ENCODE results near the gene EPHA6. TPM values are rescaled to one million over a fixed set of nuclear protein-coding genes. Genes with fewer than 3 reads are reported as not detected.

Gene EPHA6
- total RNA-seq, 2 donors from 2014 or later = 0.58 to 1.1 TPM

- no peak for ATAC-seq
- DNase-seq = no peak
- intact Hi-C loops (cut with DNase I) = no loop called here
These were observed 296.9 kb downstream of the EPHA6 start for GRCh38 chr3:97111244-97111643.

GRCh38 chr3:97121386-97121785 lies 307.0 kb downstream of the EPHA6 start:
- no peak for ATAC-seq
- intact Hi-C loops (cut with DNase I) = no loop called here
- DNase-seq = no peak

DNA sequence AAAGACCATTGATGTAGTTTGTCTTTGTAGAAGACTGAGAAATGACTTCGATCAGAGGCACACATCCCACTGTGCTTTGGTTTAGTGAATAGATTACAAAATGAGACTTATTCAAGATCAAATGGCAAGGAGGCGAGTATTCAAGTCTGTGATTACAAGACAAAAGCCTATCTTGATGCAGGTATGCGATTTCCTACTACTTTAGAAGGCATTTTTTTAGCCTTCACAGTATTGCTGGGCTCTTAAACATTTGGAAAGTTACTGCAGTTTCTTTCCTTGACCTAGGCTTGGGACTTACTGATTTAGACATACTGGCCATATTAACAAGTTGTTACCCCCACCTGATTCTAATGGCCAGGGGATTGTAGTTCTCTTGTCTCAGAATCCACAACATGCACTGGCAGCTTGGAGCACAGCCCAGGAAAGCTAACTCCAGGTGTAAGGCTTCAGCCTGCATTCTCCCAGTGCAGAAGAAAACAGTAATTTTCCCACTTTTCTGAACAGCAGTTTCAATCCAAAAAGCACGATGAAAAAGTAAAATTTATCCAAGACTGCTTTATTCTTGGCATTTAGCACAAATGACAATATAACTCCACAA lies 311.6 kb downstream of the EPHA6 start:
- intact Hi-C loops (cut with DNase I) = no loop called here
- ATAC-seq (no peak), DNase-seq (no peak)

- DNase-seq (no peak), ATAC-seq (no peak)
- intact Hi-C loops (cut with DNase I) = no loop called here
These were observed 317.1 kb downstream of the EPHA6 start for GRCh38 chr3:97131476-97131875.

GRCh38 chr3:97138914-97139541 lies 324.6 kb downstream of the EPHA6 start:
- intact Hi-C loops (cut with DNase I) = no loop called here
- ATAC-seq (no peak), DNase-seq (no peak)

- no peak for DNase-seq
- intact Hi-C loops (cut with DNase I) = no loop called here
- no peak for ATAC-seq
These were observed 334.5 kb downstream of the EPHA6 start for GRCh38 chr3:97148931-97149330.

- ATAC-seq (no peak), DNase-seq (no peak)
- intact Hi-C loops (cut with DNase I) = no loop called here
These were observed 346.8 kb downstream of the EPHA6 start for GRCh38 chr3:97161169-97161568.

GRCh38 chr3:97177242-97177641 lies 362.8 kb downstream of the EPHA6 start:
- ATAC-seq = no peak
- no peak for DNase-seq
- intact Hi-C loops (cut with DNase I) = no loop called here

- intact Hi-C loops (cut with DNase I) = no loop called here
- DNase-seq = no peak
- ATAC-seq = no peak
These were observed 367.3 kb downstream of the EPHA6 start for GRCh38 chr3:97181704-97182103.

DNA sequence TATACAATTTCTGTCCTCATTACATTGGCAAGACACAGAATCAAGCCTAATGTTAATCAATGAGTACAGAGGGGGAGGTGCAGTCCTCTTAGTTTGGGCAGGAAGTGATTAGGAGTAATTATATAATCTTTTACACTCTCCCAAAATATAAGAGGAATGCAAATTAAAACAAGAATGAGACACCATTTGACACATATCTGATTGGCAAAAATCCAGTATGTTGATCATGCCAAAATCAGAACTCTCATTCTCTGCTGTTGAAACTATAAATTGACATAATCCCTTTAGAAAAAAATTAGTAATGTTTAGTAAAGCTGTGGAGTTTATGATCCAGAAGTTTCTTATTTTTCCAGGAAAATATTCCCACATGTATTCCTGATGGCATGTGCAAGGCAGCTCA lies 373.4 kb downstream of the EPHA6 start:
- ATAC-seq (no peak), DNase-seq (no peak)
- intact Hi-C loops (cut with DNase I) = no loop called here

DNA sequence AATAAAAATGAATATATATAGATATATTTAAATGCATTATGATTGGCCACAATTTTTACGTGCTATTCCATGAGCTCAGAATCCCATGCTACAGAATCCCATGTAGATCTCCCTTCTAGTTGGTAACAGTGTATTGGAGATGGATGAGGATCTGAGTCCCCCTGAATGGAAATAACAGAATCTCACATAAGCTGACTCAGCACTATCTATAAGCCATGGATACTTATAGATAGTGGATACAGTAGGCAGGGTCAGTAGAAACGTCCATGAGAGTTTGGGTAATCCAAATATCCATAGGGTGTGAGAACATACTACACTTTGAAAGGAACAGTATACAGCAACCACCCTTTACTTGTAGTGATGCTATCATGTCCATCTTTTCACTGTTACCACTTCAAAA lies 375.4 kb downstream of the EPHA6 start:
- intact Hi-C loops (cut with DNase I) = no loop called here
- ATAC-seq (no peak), DNase-seq (no peak)

DNA sequence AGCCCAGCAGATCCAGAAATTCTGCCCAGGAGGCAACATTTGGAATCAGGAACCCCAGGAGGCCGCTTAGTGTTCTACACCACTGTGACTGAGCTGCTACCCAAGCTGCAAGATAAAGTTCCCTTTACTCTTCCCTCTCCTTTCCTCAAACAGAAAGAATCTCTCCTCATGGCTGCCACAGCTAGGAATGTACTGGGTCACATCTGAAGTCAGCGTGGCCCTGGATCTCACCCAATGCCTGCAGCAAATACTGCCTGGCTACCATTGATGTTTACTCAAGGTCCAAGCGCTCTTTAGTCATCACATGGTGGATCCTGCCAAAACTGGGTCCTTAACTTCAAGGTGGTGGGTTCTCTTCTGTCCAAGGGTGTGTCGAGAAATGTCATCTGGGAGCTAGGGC lies 382.7 kb downstream of the EPHA6 start:
- ATAC-seq (no peak), DNase-seq (no peak)
- intact Hi-C loops (cut with DNase I) = no loop called here

DNA sequence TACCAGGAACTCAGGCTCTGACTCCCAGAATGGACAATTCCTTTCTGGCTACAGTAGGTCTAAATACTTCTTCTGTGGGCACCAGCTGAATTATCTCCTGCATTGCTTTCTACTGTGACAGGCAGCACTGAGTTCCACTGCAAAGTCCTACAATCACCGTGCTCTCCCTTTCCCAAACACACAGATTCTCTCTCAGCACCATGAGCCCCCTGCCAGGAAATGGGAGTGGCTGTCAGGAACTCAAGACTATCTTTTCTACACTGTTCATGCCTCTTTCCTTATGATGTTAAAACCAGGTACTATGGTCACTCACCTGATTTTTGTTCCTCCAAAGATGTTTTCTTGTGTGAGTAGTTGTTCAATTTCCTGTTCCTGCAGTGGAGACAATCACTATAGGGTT lies 383.4 kb downstream of the EPHA6 start:
- ATAC-seq (no peak), DNase-seq (no peak)
- intact Hi-C loops (cut with DNase I) = no loop called here

DNA sequence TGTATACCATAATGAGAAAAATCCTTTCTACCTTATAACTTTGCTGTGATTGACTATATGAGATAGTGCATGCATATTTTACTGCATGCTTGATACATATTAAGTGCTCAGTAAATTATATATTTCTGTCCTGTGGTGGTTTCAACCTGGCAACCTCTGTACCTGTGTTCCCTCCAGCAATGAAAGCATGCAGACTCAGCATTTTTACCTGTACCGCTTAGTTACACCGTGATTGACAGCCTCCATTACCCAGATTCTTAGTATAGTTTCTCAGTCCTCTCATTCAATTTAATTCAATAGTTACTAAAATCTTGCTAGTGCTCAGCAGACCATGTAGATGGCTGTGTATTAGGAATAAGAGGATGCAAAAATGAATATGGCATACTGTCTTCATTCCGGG lies 386.0 kb downstream of the EPHA6 start:
- intact Hi-C loops (cut with DNase I) = no loop called here
- ATAC-seq (no peak), DNase-seq (no peak)

DNA sequence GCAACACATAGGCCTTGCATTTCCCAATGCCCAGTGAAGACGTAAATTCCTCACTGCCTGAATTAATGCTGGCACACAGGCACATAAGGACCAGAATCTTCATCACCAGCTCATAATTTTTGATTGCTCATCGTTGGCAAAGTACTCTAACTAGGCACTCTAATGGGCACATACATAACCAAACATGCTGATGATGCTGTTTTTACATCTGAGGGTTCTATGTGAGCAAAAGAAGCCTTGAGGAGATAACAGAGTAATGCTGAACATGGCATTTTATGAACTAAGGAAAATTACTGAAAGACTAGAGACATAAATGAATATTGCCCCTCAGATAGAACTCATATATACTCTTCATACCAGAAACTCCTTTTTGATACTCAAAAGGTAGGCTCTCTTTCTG lies 387.4 kb downstream of the EPHA6 start:
- ATAC-seq (no peak), DNase-seq (no peak)
- intact Hi-C loops (cut with DNase I) = no loop called here

DNA sequence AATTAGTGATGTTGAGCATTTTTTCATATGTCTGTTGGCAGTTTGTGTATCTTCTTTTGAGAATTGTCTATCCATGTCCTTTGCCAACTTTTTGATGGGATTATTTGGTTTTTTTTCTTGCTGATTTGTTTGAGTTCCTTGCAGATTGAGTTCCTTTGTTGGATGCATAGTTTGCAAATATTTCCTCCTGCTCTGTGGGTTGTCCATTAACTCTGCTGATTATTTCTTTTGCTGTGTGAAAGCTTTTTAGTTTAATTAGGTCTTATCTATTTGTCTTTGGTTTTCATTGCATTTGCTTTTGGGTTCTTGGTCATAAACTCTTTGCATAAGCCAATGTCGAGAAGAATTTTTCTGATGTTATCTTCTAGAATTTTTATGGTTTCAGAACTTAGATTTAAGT lies 414.6 kb downstream of the EPHA6 start:
- DNase-seq = no peak
- ATAC-seq = no peak
- intact Hi-C loops (cut with DNase I) = no loop called here

DNA sequence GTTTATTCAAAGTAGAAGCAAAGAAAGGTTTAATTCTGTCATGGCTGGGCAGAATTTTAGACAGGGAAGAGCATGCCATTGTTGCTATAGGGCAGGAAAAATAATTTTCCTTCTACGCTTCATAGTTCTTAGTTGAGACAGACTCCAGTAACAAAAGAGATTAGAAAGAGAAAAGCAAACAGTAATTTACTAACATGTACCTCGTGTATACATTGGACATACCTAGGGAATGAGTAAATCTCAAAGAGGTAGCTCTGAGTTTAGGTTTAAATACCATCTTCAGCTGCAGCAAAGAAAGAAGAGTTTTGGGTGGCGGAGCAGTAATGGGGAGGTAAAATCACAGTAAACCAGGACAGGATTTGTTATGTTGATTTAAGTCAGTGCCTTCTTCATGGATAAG lies 416.1 kb downstream of the EPHA6 start:
- ATAC-seq (no peak), DNase-seq (no peak)
- intact Hi-C loops (cut with DNase I) = no loop called here

- intact Hi-C loops (cut with DNase I) = no loop called here
- ATAC-seq (no peak), DNase-seq (no peak)
These were observed 418.1 kb downstream of the EPHA6 start for GRCh38 chr3:97232393-97233034.

DNA sequence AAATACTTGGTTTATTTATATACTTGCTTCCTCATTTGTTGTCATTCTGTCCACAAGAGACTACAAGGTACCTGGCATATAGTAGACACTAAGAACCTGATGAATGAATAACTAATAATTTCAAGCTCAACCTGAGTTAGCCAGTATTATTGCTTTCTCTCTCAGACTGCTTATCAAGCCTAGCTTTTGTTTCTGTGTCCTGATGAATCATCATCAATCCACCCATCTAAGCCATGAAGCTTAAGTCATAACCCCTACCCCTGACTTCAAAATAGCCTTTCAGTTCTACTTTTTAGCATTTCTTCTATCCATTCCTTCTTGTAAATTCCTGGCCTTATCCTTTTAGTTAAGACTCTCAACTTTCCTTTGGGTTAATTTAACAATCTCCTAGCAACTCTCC lies 420.8 kb downstream of the EPHA6 start:
- ATAC-seq (no peak), DNase-seq (no peak)
- intact Hi-C loops (cut with DNase I) = no loop called here

DNA sequence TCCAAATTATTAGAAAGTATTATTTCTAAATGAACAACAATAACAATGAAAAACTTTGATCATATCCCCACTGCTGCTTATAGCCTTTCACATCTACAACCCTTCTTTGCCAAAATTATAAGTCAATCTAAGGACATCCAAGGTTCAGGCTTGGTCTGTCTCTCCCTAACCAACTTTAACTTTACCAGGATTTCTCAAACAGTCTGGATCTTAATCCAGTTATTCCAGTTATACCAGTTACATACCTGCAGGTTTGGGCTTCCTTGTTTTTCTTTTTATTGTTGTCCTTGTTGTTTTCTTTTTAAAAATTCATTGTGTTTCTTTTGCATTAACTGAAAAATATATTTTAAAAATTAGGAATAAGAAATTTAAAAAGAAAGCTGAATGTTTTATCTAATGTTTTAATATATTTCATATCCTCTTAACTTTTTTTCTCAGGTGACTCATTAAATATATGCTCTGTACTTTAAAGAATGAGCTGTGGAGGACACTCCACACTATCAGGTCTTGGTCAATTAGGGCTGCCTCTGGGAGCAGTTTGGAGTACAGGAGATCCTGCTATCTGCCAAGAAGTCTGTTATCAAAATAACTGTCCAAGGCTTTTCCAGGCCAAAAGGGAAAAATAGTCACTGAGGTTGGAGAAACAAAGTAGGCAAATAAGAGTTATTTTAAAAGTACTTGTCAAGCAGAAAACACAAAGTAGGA lies 421.4 kb downstream of the EPHA6 start:
- ATAC-seq = no peak

DNA sequence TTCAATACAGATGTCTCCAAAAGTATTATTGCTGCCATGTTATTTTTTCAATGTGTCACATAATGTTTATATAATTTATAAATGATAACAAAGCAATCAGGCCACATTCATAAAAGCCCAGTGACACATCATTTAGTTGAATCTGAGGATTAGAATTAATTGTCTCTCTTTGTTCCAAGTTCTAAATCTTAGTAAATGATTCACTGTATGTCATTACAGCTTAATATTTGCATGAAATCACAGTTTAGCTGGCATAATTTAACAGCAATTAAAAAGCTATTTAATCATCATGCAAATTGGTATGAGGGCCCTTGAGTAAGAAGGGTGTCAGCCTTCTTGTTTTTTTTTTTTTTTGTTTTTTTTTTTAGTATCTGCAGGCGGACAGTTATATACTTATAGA lies 427.0 kb downstream of the EPHA6 start:
- ATAC-seq = no peak
- intact Hi-C loops (cut with DNase I) = no loop called here

More for the DNA sequence above, 421.4 kb downstream of the EPHA6 start:
- intact Hi-C loops (cut with DNase I) = no loop called here
- DNase-seq = no peak

More for the DNA sequence above, 427.0 kb downstream of the EPHA6 start:
- DNase-seq = no peak

Measured in left cardiac atrium (tissue), 4 donors.